Measurements from ENCODE around the gene HHIPL1. TPM values are rescaled to one million over a fixed set of nuclear protein-coding genes. Genes with fewer than 3 reads are reported as not detected.
A peak's percentile ranks its signal among the peaks of the same experiment; 100 is the strongest.

HHIPL1 gene
- total RNA-seq, 1 experiment from 2014 or later: not detected

GRCh38 chr14:99604278-99604765 lies 40.6 kb upstream of the HHIPL1 start:
- CTCF ChIA-PET: interaction anchor here (1.1 to 1.4 kb wide), 2 partner anchors 30 to 41 kb away, joined by 3 to 5 read pairs; no protein-coding TSS in a partner anchor
- peaks cover 23% of the 10 kb centered on the region for H3K4me1 Mint-ChIP-seq (ENCODE audit: low read depth, unreplicated experiment)
- no peak for TF ChIP-seq CTCF (IDR thresholded peaks at IDR 0.05; ENCODE audit: unreplicated experiment)
- peak overlapping the region; percentile 14 for H3K27ac Mint-ChIP-seq (ENCODE audit: unreplicated experiment)
- H3K4me3 Mint-ChIP-seq (ENCODE audit: low read depth, unreplicated experiment): peak overlapping the region; percentile 89
- peaks cover 39% of the 10 kb centered on the region for H3K36me3 Mint-ChIP-seq (ENCODE audit: insufficient read depth, unreplicated experiment)
- no TSS peak for BruUV-seq (replicated peaks)
- H3K27me3 Mint-ChIP-seq (ENCODE audit: unreplicated experiment): no peaks in the 10 kb centered on the region
- H3K9me3 Mint-ChIP-seq (ENCODE audit: low read depth, unreplicated experiment): no peaks in the 10 kb centered on the region
- intact Hi-C loops (cut with micrococcal nuclease; ENCODE audit: unreplicated experiment): loop anchor here (2.0 to 5.0 kb wide), 2 partner anchors 30 to 42 kb away; no protein-coding TSS in a partner anchor
- DNase-seq: peak; percentile 98

GRCh38 chr14:99604766-99605298 lies 40.1 kb upstream of the HHIPL1 start:
- Mint-ChIP-seq H3K27me3 (ENCODE audit: unreplicated experiment) (no peaks in the 10 kb centered on the region), H3K9me3 (ENCODE audit: low read depth, unreplicated experiment) (no peaks in the 10 kb centered on the region), H3K4me3 (ENCODE audit: low read depth, unreplicated experiment) (peak overlapping the region; percentile 89), H3K27ac (ENCODE audit: unreplicated experiment) (peak overlapping the region; percentile 14), H3K4me1 (ENCODE audit: low read depth, unreplicated experiment) (peaks cover 22% of the 10 kb centered on the region), H3K36me3 (ENCODE audit: insufficient read depth, unreplicated experiment) (peaks cover 39% of the 10 kb centered on the region)
- no TSS peak for BruUV-seq (replicated peaks)
- peak; percentile 39 for DNase-seq
- no peak for TF ChIP-seq CTCF (IDR thresholded peaks at IDR 0.05; ENCODE audit: unreplicated experiment)
- intact Hi-C loops (cut with micrococcal nuclease; ENCODE audit: unreplicated experiment): loop anchor here (2.0 to 5.0 kb wide), 2 partner anchors 30 to 43 kb away; no protein-coding TSS in a partner anchor
- CTCF ChIA-PET: interaction anchor here (0.7 to 1.4 kb wide), 4 partner anchors 21 to 30 kb away, joined by 3 to 5 read pairs (median 3); no protein-coding TSS in a partner anchor

GRCh38 chr14:99605299-99605961 lies 39.5 kb upstream of the HHIPL1 start:
- peak overlapping the region; percentile 14 for H3K27ac Mint-ChIP-seq (ENCODE audit: unreplicated experiment)
- intact Hi-C loops (cut with micrococcal nuclease; ENCODE audit: unreplicated experiment): loop anchor here (2.0 kb wide), 1 partner anchor 31 kb away; no protein-coding TSS in a partner anchor
- TF ChIP-seq CTCF (IDR thresholded peaks at IDR 0.05; ENCODE audit: unreplicated experiment): no peak
- H3K4me1 Mint-ChIP-seq (ENCODE audit: low read depth, unreplicated experiment): peaks cover 22% of the 10 kb centered on the region
- CTCF ChIA-PET: interaction anchor here (0.6 to 1.4 kb wide), 6 partner anchors 21 to 78 kb away, joined by 3 to 5 read pairs (median 4); no protein-coding TSS in a partner anchor
- H3K4me3 Mint-ChIP-seq (ENCODE audit: low read depth, unreplicated experiment): peak overlapping the region; percentile 89
- H3K9me3 Mint-ChIP-seq (ENCODE audit: low read depth, unreplicated experiment): no peaks in the 10 kb centered on the region
- no peaks in the 10 kb centered on the region for H3K27me3 Mint-ChIP-seq (ENCODE audit: unreplicated experiment)
- peaks cover 39% of the 10 kb centered on the region for H3K36me3 Mint-ChIP-seq (ENCODE audit: insufficient read depth, unreplicated experiment)
- peak; percentile 39 for DNase-seq
- BruUV-seq (replicated peaks): no TSS peak

- CTCF ChIA-PET: interaction anchor here (0.6 to 1.4 kb wide), 3 partner anchors 22 to 77 kb away, joined by 4 to 5 read pairs (median 4); no protein-coding TSS in a partner anchor
- no peak for TF ChIP-seq CTCF (IDR thresholded peaks at IDR 0.05; ENCODE audit: unreplicated experiment)
- no peak overlapping the region for H3K4me3 Mint-ChIP-seq (ENCODE audit: low read depth, unreplicated experiment)
- no peaks in the 10 kb centered on the region for H3K9me3 Mint-ChIP-seq (ENCODE audit: low read depth, unreplicated experiment)
- no peaks in the 10 kb centered on the region for H3K27me3 Mint-ChIP-seq (ENCODE audit: unreplicated experiment)
- intact Hi-C loops (cut with micrococcal nuclease; ENCODE audit: unreplicated experiment): no loop called here
- peaks cover 17% of the 10 kb centered on the region for H3K4me1 Mint-ChIP-seq (ENCODE audit: low read depth, unreplicated experiment)
- DNase-seq: no peak
- no TSS peak for BruUV-seq (replicated peaks)
- H3K27ac Mint-ChIP-seq (ENCODE audit: unreplicated experiment): no peak overlapping the region
- H3K36me3 Mint-ChIP-seq (ENCODE audit: insufficient read depth, unreplicated experiment): peaks cover 38% of the 10 kb centered on the region
Measured at GRCh38 chr14:99606359-99606758, 38.6 kb upstream of the HHIPL1 start.
